Mononuclear cell (primary cell): ENCODE results near the gene DDAH2. TPM values are rescaled to one million over a fixed set of nuclear protein-coding genes. Genes with fewer than 3 reads are reported as not detected.
A peak's percentile ranks its signal among the peaks of the same experiment; 100 is the strongest.

Source experiments
- H3K27me3 ChIP-seq: 2 replicates; pipeline ENCODE4 v1.6.0; 2011; ENCODE audit warnings: low read length, control low read depth; ENCODE audit not compliant: insufficient read depth
- H3K4me1 ChIP-seq: 2 replicates; pipeline ENCODE4 v1.5.1; 2011; ENCODE audit warnings: mild to moderate bottlenecking, low read length, control low read depth; ENCODE audit not compliant: insufficient read depth
- H3K4me3 ChIP-seq: 2 replicates; pipeline ENCODE4 v1.5.1; 2011; ENCODE audit warnings: mild to moderate bottlenecking, low read length, moderate library complexity
- H3K9me3 ChIP-seq: 2 replicates; pipeline ENCODE4 v1.5.1; 2011; ENCODE audit warnings: low read depth, mild to moderate bottlenecking, control low read depth, low read length
- total RNA-seq: library from RNA; depleted of rRNA; stranded (reverse); fragments of >200 nt; gene quantifications from one replicate; pipeline ENCODE4 v1.2.3, GENCODE V29; 2012

Gene DDAH2
- total RNA-seq, 1 donor, result 9.8 TPM

GRCh38 chr6:31729515-31729978 lies 448 bp upstream of the DDAH2 start:
- H3K9me3 ChIP-seq, result no peaks in the 10 kb centered on the region
- no peaks in the 10 kb centered on the region for H3K27me3 ChIP-seq
- peak overlapping the region; percentile 73 for H3K4me3 ChIP-seq
- H3K4me1 ChIP-seq, result peaks cover 83% of the 10 kb centered on the region

GRCh38 chr6:31727717-31728671 lies 1.1 kb downstream of the DDAH2 start:
- no peaks in the 10 kb centered on the region for H3K27me3 ChIP-seq
- H3K4me1 ChIP-seq, result peaks cover 71% of the 10 kb centered on the region
- H3K4me3 ChIP-seq, result no peak overlapping the region
- no peaks in the 10 kb centered on the region for H3K9me3 ChIP-seq

DNA sequence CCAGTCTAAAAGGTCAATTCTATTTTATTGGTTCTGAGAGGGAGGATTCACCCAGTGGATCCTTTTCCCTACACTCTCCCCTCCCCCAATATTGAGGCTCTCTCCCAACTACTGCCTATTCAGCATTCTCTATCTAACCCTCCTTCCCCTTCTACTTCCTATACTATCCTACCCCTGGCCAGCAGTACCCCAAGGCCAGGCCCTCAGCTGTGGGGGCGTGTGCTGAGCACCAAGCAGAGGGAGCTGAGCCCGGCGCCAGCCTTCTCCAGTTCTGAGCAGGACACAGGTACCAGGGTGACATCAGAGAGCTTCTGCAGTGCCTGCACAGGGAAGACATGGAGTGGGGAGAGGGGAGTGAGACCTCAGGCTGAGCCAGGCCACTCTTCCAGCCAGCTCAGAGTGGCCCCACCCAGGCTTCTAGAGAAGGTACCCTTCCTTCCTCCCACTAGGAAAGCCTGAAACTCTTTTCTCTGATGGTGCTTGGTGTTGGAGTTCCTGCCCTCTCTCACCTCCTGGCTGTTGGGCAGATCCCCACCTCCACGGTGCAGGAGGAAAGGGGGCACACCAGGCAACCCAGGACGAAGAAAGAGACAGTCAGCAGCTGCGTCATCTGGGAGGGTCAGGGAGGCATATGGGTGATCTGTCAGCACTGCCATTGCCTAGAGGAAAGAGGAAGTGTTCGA lies 1.9 kb downstream of the DDAH2 start:
- H3K4me3 ChIP-seq, result no peak overlapping the region
- no peaks in the 10 kb centered on the region for H3K9me3 ChIP-seq
- H3K27me3 ChIP-seq, result no peaks in the 10 kb centered on the region
- H3K4me1 ChIP-seq, result peaks cover 64% of the 10 kb centered on the region

- Histone ChIP-seq H3K4me1 (peaks cover 56% of the 10 kb centered on the region), H3K27me3 (no peaks in the 10 kb centered on the region), H3K4me3 (no peak overlapping the region), H3K9me3 (no peaks in the 10 kb centered on the region)
Measured at GRCh38 chr6:31725502-31726350, 3.4 kb downstream of the DDAH2 start.

DNA sequence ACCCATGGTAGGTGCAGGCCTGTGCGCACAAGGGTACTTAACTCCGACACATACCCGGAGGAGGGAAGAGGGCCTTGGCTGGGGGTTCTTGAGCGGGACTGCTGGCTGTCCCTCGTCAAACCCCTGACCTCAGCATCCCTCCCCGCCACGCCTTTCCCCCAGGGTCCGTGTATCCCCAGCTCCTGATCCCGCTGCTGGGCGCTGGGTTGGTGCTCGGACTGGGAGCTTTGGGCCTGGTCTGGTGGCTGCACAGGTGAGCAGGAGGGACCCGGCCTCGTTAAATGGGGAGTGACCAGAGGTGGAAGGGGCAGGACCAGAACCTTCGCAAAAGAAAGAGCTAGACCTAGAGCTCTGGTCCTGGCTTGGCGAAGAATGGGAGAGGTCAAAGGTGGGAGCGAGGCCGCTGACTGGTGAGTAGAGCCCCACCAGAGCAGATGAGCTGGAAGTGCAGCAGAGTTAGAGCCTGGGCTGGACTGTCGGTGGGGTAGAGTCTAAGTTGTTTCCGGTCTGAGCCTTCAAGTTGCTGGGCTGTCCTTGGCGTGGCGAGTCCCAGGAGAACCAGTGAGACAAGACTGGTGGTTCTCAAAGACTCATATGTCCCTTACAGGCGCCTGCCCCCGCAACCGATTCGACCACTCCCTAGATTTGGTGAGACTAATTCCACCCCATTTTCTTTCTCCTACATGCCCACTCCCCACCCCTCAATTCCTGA lies 5.0 kb downstream of the DDAH2 start:
- Histone ChIP-seq H3K4me3 (no peak overlapping the region), H3K27me3 (no peaks in the 10 kb centered on the region), H3K9me3 (no peaks in the 10 kb centered on the region), H3K4me1 (peaks cover 40% of the 10 kb centered on the region)

- Histone ChIP-seq H3K4me1 (peaks cover 33% of the 10 kb centered on the region), H3K9me3 (no peaks in the 10 kb centered on the region), H3K4me3 (no peak within 1 kb of the TSS), H3K27me3 (no peaks in the 10 kb centered on the region)
Measured at GRCh38 chr6:31723245-31723979, 5.7 kb downstream of the DDAH2 start, which contains the start of gene MPIG6B. TSS of gene MPIG6B (plus strand) at chr6:31723373. CDS start at chr6:31723384, 11 bp downstream.

GRCh38 chr6:31722173-31722572 lies 6.9 kb downstream of the DDAH2 start:
- Histone ChIP-seq H3K4me3 (no peak overlapping the region), H3K27me3 (no peaks in the 10 kb centered on the region), H3K9me3 (no peaks in the 10 kb centered on the region), H3K4me1 (peaks cover 21% of the 10 kb centered on the region)

DNA sequence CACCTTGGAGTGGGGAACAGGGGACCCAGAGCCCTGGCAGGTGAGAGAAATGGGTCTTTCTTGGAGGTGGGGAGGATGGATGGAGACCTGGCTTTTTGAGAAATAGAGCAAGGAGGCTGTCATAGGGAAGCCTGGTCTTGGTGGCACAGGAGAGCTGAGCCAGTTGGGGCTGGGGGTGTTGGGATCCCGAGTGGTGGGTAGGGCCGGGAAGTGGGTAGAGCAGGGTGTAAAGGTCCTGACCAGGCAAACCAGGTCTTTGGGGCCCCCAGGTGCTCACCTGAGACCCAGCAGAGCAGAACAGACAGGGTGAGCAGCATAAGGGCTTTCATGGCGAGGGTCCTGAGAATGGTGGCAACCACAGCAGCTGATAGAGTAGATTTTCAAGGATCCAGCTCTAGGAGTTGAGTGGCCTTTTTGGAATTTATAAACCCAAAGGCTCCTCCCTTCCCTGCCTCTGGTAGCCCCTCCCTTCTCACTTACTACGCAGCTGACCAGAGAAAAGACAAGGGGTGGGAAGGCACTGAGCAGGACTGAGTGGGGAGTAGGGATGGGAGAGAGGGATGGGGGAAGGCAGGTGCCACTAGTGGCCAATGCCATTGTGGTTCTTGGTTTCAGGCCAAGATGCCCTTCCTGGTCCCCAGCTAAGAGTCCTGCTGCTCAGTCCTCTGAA lies 7.6 kb downstream of the DDAH2 start, which contains the start of gene LY6G6C:
LY6G6C (minus strand) TSS at position 396 of the 670 bp plus-strand sequence; CDS start at position 329, 67 bp downstream.
- H3K4me3 ChIP-seq, result no peak within 1 kb of the TSS
- no peaks in the 10 kb centered on the region for H3K27me3 ChIP-seq
- peaks cover 14% of the 10 kb centered on the region for H3K4me1 ChIP-seq
- no peaks in the 10 kb centered on the region for H3K9me3 ChIP-seq

DNA sequence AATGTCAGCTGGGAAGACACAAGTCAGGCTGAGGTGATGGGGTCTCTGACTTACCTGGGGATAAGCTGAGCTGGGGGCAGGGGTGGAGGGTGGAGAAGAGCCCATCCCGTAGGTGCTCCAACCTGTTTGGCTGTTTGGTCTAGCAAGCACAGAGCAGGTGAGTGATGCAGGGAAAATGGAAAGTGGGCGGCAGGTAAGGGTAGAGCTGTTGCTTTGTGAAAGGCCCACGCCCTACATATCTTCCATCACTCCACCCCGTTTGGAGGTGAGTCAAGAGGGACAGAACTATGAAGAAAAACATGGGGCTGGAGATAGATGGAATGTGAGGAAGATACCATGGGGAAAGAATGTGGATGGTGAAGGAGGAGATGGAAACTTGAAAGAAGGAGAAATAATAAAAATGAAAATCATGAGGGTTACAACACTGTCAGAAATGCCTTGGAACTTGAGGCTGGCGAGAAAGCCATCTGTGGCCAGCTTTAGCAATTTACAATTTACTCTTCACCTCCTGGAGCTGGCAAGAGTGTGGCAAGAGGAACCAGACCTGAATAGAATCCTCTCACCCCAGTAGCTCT lies 8.8 kb downstream of the DDAH2 start:
- peaks cover 4% of the 10 kb centered on the region for H3K4me1 ChIP-seq
- no peaks in the 10 kb centered on the region for H3K27me3 ChIP-seq
- H3K9me3 ChIP-seq, result no peaks in the 10 kb centered on the region
- H3K4me3 ChIP-seq, result no peak overlapping the region

- peaks cover 4% of the 10 kb centered on the region for H3K4me1 ChIP-seq
- H3K9me3 ChIP-seq, result no peaks in the 10 kb centered on the region
- H3K4me3 ChIP-seq, result no peak overlapping the region
- no peaks in the 10 kb centered on the region for H3K27me3 ChIP-seq
Measured at GRCh38 chr6:31719001-31719400, 10.1 kb downstream of the DDAH2 start.

DNA sequence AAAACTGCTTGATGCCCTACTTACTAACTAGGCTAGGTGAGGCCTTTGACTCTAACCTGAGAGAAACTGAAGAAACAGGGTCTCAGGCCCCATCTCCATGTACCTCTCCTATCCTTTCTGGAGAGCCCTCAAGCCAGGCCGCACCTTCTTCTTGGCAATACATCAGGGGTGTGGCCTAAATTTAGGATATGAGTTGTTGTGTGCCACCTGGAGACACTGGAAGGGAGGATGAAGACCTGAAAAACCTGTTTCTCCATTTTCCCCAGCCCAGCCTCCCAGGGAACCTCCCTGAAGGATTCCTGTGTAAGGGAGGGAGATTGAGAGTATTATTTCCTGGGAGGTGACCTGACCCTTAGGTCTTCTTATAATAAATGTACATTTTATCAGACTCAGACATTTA lies 10.8 kb downstream of the DDAH2 start:
- H3K9me3 ChIP-seq, result no peaks in the 10 kb centered on the region
- peaks cover under 1% of the 10 kb centered on the region for H3K4me1 ChIP-seq
- no peak overlapping the region for H3K4me3 ChIP-seq
- no peaks in the 10 kb centered on the region for H3K27me3 ChIP-seq

GRCh38 chr6:31717499-31718222 lies 11.4 kb downstream of the DDAH2 start:
- Histone ChIP-seq H3K4me3 (no peak overlapping the region), H3K4me1 (no peaks in the 10 kb centered on the region), H3K27me3 (no peaks in the 10 kb centered on the region)

More at GRCh38 chr6:31717499-31718222, 11.4 kb downstream of the DDAH2 start:
- no peaks in the 10 kb centered on the region for H3K9me3 ChIP-seq
